GM19452 (cell line): Measurements from ENCODE around the gene SSUH2.
"Not testable (repeated sequence)": the region's sequence is repeated elsewhere in the genome, so short reads cannot be mapped to it uniquely, and the experiment has no call there.

Experiments used
- ATAC-seq: cut with Tn5 transposase; IDR thresholded peaks from one replicate; pipeline ENCODE4 v1.9.1; 2021; ENCODE audit not compliant: unreplicated experiment

The SSUH2 gene

DNA sequence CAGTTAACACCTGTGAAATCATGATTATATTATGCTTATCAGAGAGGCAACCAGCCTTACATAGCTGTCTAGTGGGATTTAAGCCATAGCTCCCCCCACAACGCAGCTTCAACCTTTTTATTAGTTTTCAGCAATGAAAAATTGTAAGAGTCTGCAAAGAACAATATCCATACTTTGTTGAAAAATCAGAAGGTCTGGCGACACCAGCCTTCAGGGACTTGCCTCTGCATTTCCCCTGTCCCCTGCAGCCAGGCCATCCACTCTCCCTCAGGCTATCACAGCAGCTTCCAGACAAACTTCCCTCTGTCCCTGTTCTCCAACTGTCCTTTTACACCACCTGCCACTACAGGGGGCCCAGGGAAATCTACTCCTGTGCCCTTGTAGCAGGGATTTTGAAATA is 59.9 kb downstream of the SSUH2 start:
- no peak for ATAC-seq

DNA sequence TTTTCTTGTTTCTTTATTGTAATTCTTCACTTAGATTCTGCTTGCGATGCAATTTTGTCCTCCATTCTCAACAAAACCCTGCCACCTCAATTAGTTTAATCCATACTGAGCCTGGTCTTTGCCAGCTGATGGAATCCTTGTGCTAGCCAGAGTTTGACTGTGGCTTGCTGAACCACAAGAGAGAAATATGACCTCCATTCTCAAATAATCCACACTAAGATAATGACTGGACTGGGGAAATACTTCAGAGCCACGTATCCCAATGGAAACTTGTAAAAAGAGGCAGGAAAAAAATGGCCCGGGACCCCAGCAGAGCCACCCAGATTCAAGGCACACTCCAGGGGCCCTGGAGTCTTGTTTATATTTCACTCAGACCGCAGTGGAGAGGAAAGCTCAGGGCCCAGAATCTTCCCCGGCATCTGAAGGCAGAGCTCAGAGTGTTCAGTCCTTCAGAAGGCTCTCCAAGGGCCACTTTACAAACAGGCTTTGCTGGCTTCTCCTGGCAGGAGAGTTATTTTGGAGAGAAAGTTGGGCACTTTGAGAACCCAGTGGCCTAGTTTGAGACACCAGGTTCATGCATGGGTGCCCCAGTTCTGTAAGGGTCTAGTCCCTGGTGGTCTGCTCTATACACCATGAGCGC is 62.7 kb downstream of the SSUH2 start:
- ATAC-seq = no peak

DNA sequence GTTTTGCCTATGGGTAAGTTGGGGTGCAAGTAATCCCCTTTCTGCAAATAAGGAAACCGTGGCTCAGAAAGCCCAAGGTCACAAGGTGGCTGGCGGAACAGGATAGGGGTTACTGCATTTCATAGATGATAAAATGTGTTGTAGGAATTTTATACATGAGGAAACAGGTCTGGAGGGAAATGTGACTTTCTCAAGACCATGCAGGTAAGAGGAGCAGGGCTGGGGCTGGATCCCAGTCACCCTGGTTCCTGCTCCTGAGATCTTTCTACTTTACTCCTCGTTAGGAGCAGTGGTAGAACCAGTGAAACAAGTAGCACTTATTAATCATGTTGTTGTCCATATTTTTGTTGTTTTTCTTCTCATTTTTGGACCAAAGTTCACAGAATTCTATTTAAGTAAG is 63.2 kb downstream of the SSUH2 start:
- no peak for ATAC-seq

DNA sequence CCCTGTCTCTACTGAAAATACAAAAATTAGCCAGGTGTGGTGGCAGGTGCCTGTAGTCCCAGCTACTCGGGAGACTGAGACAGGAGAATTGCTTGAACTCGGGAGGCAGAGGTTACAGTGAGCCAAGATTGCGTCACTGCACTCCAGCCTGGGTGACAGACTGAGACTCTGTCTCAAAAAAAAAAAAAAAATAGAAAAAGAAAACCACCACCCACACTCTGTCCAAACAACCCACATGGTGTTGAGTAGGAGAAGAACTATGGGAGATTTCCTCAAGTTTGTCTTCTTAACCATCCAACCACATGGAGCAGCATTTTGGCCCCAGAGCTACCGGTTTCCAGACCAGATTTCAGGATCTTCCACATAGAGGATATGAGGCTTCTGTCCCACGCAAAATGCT is 64.2 kb downstream of the SSUH2 start:
- not testable (repeated sequence) for ATAC-seq

DNA sequence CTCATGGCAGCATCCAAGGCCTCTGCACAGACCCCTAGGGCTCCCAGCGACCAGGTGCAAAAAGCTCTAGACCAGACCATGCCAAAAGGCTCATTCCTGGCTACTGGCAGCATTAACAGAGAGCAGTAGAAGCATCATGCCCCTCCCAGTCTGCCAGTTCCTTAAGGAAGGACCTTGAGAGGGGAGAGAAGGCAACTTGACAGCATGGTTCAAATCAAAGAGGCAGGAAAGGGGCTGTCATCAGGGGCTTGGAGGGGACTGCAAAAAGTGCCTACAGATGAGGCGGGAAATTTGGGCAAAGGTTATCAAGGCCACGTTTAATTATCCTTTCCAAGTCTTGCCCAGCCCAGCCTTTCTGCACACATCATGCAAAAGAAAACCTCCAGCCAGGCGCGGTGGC is 64.7 kb downstream of the SSUH2 start:
- no peak for ATAC-seq

DNA sequence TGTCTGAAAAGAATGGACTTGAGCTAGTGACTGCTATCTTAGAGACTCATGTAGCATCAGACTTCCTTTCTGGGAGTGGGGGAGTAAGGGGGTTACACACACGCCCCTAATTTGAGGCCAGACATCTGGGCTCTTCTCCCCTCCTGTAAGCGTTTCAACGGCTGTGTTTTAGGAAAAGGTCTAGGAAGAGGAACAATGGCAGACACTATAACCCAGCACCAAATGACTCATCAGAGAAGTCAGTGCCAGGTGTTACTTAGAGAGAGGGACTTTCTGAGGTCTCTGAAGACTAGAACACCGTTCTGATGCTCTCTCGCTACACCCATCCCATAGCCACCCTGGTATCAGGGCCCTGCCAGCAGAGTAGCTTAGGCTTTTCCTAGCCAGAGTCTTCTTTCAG is 65.5 kb downstream of the SSUH2 start:
- peak; percentile 98 for ATAC-seq

DNA sequence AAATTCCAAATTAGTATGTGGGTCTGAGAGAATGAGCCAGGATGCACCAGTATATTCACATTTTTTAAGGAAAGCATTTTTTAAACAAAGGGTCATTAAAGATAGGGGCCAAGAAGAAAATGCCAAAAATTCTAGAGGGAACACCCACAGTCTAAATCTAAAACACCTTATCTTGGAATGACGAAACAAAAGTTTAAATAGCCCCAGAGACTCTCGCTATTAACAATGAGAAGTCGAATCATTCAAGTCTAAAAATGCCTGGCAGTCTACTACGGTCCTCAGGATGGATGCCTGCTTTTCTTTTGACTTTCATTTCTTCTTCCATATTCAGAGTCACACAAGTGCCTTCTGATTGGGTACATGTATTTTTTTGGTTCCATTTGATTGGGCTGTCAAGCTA is 66.3 kb downstream of the SSUH2 start:
- ATAC-seq = no peak

DNA sequence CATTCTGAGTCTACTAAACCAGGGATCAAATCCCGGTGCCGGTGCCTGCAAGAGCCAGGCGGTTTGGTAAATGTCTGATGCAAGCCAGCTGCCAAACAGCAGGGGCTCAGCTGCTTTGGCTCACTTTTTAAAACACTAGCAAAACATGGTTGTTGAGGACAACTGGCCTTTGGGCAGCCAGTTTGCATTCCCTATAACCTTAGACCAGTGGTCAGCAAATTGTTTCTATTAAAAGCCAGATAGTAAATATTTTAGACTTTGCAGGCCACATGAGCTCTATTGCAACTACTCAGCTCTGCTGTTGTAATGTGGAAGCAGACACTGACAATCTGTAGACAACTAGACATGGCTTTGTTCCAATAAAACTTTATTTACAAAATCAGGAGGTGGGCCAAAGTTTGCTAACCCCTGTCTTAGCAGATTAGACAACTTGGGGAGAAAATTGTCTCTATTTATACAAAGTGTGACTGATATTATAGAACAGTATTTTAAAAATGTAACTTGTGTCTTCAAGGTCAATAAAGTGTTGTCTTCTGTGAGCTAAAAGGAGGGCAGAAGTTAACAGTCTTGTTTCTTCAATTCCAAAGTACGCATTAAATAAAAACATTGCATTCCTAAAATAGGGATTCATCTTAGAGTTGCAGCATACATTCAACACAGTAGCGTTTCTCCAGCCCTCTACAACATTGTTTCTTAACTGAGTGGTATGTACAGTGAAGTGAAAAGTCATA is 67.6 kb downstream of the SSUH2 start:
- no peak for ATAC-seq

DNA sequence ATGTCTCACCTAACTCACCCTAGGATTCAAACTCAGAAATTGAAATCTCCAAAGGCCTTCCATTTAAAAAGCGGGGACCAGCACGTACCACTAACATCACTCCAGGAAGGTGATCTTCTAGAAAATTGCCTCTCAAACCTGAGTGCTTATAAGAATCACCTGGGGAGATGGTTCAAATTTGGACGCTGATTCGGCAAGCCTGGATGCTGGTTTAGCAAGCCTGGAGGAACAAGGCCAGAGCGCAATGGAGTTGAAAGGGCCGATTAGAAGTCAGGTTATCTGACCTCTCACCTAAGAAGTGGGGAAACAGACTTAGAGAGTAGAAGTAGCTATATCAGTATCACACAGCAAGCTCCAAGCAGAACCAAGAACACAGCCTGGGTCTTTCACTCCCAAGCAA is 68.2 kb downstream of the SSUH2 start:
- ATAC-seq = no peak

DNA sequence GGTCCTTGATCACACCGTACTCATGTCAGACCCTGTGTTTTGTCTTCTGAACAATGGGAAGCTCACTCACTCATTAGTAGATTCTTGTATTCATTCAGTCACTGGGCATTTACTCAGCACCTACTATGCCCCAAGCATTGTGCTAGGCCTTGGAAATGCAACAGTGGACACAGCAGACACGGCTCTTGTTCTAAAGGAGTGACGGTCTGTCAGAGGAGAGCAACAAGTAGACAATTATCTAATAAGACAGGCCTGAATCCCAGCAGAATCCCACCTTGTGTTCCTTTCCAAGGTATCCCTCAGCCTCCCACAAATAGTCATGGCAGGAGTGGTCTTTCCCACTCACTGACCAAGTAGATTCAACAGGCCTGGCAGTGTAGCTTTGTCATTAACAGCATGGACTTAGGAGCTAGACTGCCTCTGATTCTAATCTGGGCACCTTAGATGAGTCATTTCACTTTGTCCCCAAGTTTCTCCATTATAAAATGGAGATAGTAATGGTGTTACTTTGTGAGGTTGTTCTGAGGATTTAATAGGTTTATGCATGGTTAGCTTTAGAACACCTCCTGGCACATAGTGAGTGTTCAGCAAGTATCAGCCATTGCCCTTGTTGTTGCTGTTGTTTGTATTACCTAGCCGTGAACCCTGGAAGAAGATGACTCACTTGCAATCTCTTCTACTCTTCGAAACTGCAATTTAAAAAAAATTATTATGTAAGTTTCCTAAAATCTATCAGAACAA is 69.1 kb downstream of the SSUH2 start:
- ATAC-seq = no peak

DNA sequence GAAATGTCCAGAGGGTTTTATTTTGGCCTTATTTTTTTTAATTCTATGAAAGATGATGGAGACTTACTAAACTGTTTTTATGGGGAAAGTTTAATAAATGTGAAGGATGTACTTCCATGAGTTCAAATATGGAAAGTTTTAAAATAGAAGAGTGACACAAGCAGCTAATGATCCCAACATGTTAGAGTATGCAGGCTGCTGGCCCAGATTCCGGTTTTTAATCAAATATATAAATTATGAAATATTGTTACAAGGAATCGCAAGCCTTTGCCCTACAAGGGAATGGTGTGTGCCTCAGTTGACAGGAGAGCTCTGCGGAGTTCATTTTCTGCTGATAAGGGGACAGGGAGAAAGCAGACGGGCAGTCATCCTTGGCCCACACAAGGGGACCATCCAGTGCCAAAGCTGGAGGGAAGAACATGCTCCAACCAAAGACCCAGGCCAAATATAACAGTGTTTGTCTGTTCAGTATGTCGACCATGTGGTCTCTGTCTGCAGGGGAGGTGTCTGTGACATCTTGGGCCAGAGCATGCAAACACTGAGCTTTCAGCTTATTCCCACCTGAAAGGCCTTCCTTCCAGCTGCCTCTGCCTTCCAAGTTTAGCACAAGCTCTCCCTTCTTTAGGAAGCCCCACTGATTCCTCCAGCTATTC is 69.8 kb downstream of the SSUH2 start:
- no peak for ATAC-seq

DNA sequence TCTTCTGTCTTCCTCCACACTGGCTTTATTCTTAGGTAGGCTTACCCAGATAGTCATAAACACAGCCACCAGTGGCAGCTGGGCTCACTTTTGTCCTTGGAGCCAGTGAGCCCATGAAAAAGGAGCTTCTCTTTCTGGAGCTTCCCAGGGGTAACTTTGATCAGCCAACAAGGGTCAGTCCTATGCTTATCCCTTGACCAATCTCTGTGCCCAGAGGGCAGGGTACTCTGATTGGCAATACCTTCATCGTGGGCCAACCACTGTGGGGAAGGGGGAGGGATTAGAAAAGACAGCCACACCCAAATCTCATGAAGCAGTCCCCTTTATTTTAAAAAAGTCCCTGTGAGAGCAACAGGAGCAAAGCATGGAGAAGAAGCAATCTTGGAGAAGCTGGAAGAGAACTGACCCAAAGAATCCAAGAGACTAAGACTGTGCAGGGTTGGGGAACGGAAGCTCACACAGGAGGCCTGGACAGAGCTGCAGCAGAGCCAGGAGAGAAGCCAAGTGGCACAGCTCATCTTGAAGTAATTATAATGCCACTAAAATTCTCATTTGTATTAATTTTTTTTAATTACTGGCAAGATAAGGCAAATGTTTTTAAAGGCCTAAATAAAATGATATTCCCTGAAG is 70.4 kb downstream of the SSUH2 start:
- no peak for ATAC-seq

DNA sequence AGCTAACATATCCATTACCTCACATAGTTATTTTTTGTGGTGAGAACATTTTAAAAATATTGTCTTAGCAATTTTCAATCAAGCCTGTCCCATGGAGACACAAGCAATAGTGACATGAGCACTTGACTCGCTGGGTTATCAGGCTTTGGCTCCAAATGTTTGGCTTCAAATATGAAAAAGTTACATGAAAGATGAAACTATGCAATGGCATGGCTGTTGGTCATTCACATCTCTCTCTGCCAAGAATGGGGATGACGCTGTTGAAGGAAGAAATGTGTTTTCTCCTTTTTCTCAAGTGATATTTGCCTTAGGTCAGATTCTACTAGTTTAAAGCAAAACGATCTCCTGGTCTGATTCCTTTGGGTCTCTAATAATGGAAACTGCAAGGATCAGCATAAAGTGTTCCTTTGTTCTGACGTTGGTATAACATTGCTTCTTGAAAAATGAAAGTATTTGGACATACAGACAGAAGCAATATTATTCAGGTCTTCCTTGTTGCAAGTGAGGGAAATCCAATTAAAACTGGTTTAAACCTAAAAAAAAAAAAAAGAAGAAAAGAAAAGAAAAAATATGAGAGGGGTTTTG is 71.2 kb downstream of the SSUH2 start:
- no peak for ATAC-seq

DNA sequence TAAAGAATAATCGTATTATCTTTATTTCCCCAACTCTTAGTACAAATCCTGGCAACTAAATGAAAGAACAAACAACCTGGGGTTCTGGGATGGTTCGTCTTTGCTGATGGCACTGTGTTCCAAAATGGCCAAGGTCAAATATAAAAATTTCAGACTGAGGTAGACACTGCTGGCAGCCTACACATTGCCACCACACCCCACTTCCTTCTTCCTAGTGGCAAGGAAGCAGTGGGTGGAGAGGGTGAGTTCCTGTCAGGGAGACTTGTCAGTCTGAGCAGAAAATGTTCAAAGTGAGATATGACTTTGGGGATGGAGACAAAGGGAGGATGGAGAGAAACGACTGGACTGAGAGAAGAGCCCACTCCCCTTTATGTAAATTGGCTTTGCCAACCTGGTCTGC is 73.3 kb downstream of the SSUH2 start:
- no peak for ATAC-seq
